HepG2 (cell line): Measurements from ENCODE around the gene PERCC1. TPM values are rescaled to one million over a fixed set of nuclear protein-coding genes. Genes with fewer than 3 reads are reported as not detected.
A peak's percentile ranks its signal among the peaks of the same experiment; 100 is the strongest.

ENCODE experiments used
- ARNT ChIP-seq: fragments of 450-650 bp; IDR thresholded peaks from 2 replicates; pipeline ENCODE4 v1.6.1; 2017
- ARNTL ChIP-seq: sonication (generic); formaldehyde crosslinking; IDR thresholded peaks from 2 replicates; pipeline ENCODE4 v1.4.0; 2020; ENCODE audit warnings: mild to moderate bottlenecking, missing genetic modification reagents
- DMAP1 ChIP-seq: IDR thresholded peaks from 2 replicates; pipeline ENCODE4 v1.6.1; 2016
- DR1 ChIP-seq: sonication (generic); formaldehyde crosslinking; IDR thresholded peaks from 2 replicates; pipeline ENCODE4 v1.8.0; 2021; ENCODE audit warnings: mild to moderate bottlenecking, missing genetic modification reagents, inconsistent platforms
- GZF1 ChIP-seq: sonication (generic); formaldehyde crosslinking; IDR thresholded peaks from 2 replicates; pipeline ENCODE4 v1.5.1; 2020; ENCODE audit warnings: mild to moderate bottlenecking, missing genetic modification reagents
- MAZ ChIP-seq, 2 experiments: sonication (generic) in 1 of 2; formaldehyde crosslinking in 1 of 2; IDR thresholded peaks; 2 replicates each; pipeline versions ENCODE4 v1.5.0 to v1.6.1; 2012 to 2020; ENCODE audit warnings: low read depth in 2 of 2, mild to moderate bottlenecking in 2 of 2, borderline replicate concordance in 1 of 2, improper control_type of control experiment in 1 of 2, low read length in 1 of 2, missing genetic modification reagents in 1 of 2, moderate library complexity in 1 of 2
- TAF15 ChIP-seq: fragments of 200-400 bp; formaldehyde crosslinking; IDR thresholded peaks from one replicate; pipeline ENCODE4 v1.6.1; 2018; ENCODE audit warnings: mild to moderate bottlenecking, low read depth, low read length; ENCODE audit not compliant: poor library complexity, severe bottlenecking
- THAP11 ChIP-seq: IDR thresholded peaks from 2 replicates; pipeline ENCODE4 v1.6.1; 2016; ENCODE audit warnings: missing biosample characterization, missing genetic modification reagents
- TSC22D2 ChIP-seq: sonication (generic); formaldehyde crosslinking; IDR thresholded peaks from 2 replicates; pipeline ENCODE4 v1.5.1; 2020; ENCODE audit warnings: missing genetic modification reagents, mild to moderate bottlenecking, borderline replicate concordance
- ZNF543 ChIP-seq: sonication (generic); formaldehyde crosslinking; IDR thresholded peaks from 2 replicates; pipeline ENCODE4 v1.4.0; 2020; ENCODE audit warnings: mild to moderate bottlenecking, missing genetic modification reagents
- ZNF572 ChIP-seq: sonication (generic); formaldehyde crosslinking; IDR thresholded peaks from 2 replicates; pipeline ENCODE4 v1.5.1; 2020; ENCODE audit warnings: mild to moderate bottlenecking, missing genetic modification reagents
- polyA plus RNA-seq, 8 experiments: library from polyadenylated mRNA; depleted of rRNA in 3 of 8; stranded (reverse) in 7 of 8; unstranded in 1 of 8; fragments of >200 nt; fragmentation: Illumina TruSeq in 4 of 8; extraction: Trizol in 4 of 8; gene quantifications; 2 replicates each; pipeline versions ENCODE4 v1.2.1 to v1.2.3, GENCODE V29; 2011 to 2016; ENCODE audit warnings: low read depth in 4 of 8, missing spikeins in 1 of 8, mixed read lengths in 1 of 8; ENCODE audit not compliant: insufficient read depth in 1 of 8
- total RNA-seq, 5 experiments: library from RNA; depleted of rRNA; stranded (reverse); fragments of >200 nt; fragmentation: Illumina TruSeq; extraction: Trizol; gene quantifications; 2 replicates each; pipeline ENCODE4 v1.2.3, GENCODE V29; 2016; ENCODE audit warnings: low read depth in 1 of 5
- TF ChIP-seq, protein P1 (sequence below): sonication (generic); formaldehyde crosslinking; IDR thresholded peaks from 2 replicates; pipeline ENCODE4 v1.9.0; 2022; ENCODE audit warnings: missing genetic modification reagents, mild to moderate bottlenecking, borderline replicate concordance
- TF ChIP-seq, protein P2 (sequence below): sonication (generic); formaldehyde crosslinking; IDR thresholded peaks from 2 replicates; pipeline ENCODE4 v1.4.0; 2020; ENCODE audit warnings: mild to moderate bottlenecking, missing genetic modification reagents
- TF ChIP-seq, protein P3 (sequence below): sonication (generic); formaldehyde crosslinking; IDR thresholded peaks from 2 replicates; pipeline ENCODE4 v1.4.0; 2020; ENCODE audit warnings: mild to moderate bottlenecking, missing genetic modification reagents
- TF ChIP-seq, protein P4 (sequence below): IDR thresholded peaks from 2 replicates; pipeline ENCODE4 v1.6.1; 2016; ENCODE audit warnings: control low read depth

Gene PERCC1
- total and polyA plus RNA-seq, 2 of the 13 experiments (the other 11 are each of a cell fraction or from before 2014, with no cell fraction given): 0.15 TPM; not detected in 1

DNA sequence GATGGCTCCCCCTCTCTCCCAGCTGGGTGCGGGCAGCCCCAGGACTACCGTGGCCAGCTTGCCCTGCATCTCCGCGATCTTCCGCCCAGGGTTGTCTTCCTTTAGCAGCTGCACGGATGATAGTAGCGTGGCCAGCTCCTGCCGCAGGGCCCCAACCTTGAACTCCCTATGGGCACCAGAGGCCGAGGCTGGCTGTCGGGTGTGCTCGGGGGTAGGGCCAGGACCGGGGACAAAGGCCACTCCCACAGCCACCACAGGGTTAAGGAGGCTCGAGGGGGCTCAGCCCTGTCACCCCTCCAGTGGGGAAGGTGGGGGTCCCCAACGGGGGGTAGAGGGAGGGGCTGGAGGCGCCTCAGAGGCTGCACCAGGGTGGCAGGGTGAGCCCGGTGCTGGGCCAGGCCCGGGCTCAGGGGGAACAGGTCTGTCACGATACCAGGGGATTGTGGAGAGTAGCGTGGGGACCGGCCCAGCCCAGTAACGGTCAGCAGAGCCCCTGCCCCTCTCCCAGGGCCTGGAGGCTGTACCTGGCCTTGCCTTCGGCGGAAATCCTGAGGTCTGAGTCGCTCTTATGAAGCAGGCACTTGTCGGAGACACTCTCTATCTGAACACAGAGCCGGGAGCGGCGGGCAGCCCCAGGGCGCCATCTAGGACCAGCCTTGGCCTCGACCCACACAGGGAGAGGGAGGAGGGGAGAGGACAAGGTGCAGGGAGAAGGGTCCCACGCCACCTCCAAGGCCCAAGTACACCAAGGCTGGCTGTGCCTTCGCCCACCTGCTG is 5.2 kb downstream of the PERCC1 start (continued):
- 0 out of 2 replicates have a peak, but pooled peaks have one; percentile 40 for TF ChIP-seq MAZ (IDR thresholded peaks at IDR 0.05; ENCODE audit: borderline replicate concordance, low read depth, low read length)
- TF ChIP-seq MAZ (CRISPR knock-in tag; IDR thresholded peaks at IDR 0.05; ENCODE audit: low read depth): peak; percentile 50
- no peak for TF ChIP-seq DR1 (CRISPR knock-in tag)
- TF ChIP-seq ARNTL (CRISPR knock-in tag): no peak
- no peak for TF ChIP-seq TAF15
- peak; percentile 45; the same call in 1 of the 2 replicates for TF ChIP-seq THAP11 (CRISPR knock-in tag)
- TF ChIP-seq ZNF572 (CRISPR knock-in tag): peak; percentile 35; the same call in 1 of the 2 replicates
- TF ChIP-seq, protein P1, sequence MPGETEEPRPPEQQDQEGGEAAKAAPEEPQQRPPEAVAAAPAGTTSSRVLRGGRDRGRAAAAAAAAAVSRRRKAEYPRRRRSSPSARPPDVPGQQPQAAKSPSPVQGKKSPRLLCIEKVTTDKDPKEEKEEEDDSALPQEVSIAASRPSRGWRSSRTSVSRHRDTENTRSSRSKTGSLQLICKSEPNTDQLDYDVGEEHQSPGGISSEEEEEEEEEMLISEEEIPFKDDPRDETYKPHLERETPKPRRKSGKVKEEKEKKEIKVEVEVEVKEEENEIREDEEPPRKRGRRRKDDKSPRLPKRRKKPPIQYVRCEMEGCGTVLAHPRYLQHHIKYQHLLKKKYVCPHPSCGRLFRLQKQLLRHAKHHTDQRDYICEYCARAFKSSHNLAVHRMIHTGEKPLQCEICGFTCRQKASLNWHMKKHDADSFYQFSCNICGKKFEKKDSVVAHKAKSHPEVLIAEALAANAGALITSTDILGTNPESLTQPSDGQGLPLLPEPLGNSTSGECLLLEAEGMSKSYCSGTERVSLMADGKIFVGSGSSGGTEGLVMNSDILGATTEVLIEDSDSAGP (CRISPR knock-in tag): peak; percentile 60
- TF ChIP-seq, protein P2, sequence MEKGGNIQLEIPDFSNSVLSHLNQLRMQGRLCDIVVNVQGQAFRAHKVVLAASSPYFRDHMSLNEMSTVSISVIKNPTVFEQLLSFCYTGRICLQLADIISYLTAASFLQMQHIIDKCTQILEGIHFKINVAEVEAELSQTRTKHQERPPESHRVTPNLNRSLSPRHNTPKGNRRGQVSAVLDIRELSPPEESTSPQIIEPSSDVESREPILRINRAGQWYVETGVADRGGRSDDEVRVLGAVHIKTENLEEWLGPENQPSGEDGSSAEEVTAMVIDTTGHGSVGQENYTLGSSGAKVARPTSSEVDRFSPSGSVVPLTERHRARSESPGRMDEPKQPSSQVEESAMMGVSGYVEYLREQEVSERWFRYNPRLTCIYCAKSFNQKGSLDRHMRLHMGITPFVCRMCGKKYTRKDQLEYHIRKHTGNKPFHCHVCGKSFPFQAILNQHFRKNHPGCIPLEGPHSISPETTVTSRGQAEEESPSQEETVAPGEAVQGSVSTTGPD (CRISPR knock-in tag): no peak
- peak; percentile 35; the same call in 1 of the 2 replicates for TF ChIP-seq DMAP1 (CRISPR knock-in tag)
- no peak for TF ChIP-seq ARNT
- TF ChIP-seq TSC22D2 (CRISPR knock-in tag): no peak
- TF ChIP-seq, protein P3, sequence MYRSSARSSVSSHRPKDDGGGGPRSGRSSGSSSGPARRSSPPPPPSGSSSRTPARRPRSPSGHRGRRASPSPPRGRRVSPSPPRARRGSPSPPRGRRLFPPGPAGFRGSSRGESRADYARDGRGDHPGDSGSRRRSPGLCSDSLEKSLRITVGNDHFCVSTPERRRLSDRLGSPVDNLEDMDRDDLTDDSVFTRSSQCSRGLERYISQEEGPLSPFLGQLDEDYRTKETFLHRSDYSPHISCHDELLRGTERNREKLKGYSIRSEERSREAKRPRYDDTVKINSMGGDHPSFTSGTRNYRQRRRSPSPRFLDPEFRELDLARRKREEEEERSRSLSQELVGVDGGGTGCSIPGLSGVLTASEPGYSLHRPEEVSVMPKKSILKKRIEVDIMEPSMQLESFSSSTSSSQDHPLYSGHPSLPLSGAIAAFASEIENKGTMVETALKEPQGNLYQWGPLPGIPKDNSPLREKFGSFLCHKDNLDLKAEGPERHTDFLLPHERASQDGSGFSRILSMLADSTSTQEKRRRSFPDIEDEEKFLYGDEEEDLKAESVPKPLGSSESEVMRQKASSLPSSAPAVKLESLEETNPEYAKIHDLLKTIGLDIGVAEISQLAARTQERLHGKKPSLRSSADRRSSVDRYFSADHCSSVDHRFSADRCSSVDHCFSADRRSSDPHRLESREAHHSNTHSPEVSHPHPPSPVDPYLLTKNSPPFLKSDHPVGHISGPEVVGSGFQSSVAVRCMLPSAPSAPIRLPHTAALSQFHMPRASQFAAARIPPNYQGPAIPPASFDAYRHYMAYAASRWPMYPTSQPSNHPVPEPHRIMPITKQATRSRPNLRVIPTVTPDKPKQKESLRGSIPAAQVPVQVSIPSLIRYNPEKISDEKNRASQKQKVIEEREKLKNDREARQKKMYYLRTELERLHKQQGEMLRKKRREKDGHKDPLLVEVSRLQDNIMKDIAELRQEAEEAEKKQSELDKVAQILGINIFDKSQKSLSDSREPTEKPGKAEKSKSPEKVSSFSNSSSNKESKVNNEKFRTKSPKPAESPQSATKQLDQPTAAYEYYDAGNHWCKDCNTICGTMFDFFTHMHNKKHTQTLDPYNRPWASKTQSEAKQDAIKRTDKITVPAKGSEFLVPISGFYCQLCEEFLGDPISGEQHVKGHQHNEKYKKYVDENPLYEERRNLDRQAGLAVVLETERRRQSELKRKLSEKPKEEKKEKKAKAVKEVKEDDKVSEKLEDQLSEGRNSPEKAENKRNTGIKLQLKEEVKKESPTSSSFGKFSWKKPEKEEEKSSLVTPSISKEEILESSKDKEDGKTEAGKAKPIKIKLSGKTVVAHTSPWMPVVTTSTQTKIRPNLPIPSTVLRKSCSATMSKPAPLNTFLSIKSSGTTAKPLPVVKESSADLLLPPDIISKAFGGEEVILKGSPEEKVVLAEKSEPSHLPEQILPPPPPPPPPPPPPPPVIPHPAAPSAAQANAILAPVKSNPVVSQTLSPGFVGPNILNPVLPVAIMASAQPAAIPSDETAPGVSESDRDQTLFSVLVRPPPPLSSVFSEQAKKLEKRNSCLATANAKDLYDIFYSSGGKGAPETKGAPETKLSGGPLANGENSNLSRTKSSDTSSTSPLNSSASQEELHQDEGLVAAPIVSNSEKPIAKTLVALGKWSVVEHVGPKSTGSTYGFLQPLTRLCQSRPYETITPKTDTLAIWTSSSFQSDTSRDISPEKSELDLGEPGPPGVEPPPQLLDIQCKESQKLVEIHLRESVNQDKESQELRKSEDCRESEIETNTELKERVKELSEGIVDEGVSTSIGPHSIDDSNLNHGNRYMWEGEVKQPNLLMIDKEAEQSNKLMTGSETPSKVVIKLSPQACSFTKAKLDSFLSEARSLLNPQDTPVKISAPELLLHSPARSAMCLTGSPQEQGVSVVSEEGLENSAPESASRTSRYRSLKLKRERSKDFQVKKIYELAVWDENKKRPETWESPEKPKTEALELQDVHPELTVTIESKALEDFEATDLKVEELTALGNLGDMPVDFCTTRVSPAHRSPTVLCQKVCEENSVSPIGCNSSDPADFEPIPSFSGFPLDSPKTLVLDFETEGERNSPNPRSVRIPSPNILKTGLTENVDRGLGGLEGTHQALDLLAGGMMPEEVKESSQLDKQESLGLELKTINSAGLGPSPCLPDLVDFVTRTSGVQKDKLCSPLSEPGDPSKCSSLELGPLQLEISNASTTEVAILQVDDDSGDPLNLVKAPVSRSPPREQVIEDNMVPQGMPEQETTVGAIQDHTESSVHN (CRISPR knock-in tag): no peak
- 0 out of 2 replicates have a peak, but pooled peaks have one; percentile 50 for TF ChIP-seq GZF1 (CRISPR knock-in tag)
- TF ChIP-seq ZNF543 (CRISPR knock-in tag): no peak
- TF ChIP-seq, protein P4, sequence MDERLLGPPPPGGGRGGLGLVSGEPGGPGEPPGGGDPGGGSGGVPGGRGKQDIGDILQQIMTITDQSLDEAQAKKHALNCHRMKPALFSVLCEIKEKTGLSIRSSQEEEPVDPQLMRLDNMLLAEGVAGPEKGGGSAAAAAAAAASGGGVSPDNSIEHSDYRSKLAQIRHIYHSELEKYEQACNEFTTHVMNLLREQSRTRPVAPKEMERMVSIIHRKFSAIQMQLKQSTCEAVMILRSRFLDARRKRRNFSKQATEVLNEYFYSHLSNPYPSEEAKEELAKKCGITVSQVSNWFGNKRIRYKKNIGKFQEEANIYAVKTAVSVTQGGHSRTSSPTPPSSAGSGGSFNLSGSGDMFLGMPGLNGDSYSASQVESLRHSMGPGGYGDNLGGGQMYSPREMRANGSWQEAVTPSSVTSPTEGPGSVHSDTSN (CRISPR knock-in tag): no peak
